Measurements from ENCODE around the gene CALHM2.

Gene CALHM2

GRCh38 chr10:103476046-103476768 is 24.0 kb upstream of the CALHM2 start:
- DNase-seq (ENCODE audit: low spot score) = no peak

- DNase-seq (ENCODE audit: low spot score) = no peak
Observed at GRCh38 chr10:103475437-103475836, 23.3 kb upstream of the CALHM2 start.

GRCh38 chr10:103474077-103474476 is 21.9 kb upstream of the CALHM2 start:
- no peak for DNase-seq (ENCODE audit: low spot score)

- DNase-seq (ENCODE audit: low spot score) = no peak
Observed at GRCh38 chr10:103473261-103473671, 21.1 kb upstream of the CALHM2 start.

GRCh38 chr10:103472005-103472404 is 19.8 kb upstream of the CALHM2 start:
- DNase-seq (ENCODE audit: low spot score) = no peak

GRCh38 chr10:103470761-103471653 is 18.8 kb upstream of the CALHM2 start:
- DNase-seq (ENCODE audit: low spot score) = peak; percentile 85

- no peak for DNase-seq (ENCODE audit: low spot score)
Observed at GRCh38 chr10:103469201-103469600, 17.0 kb upstream of the CALHM2 start.

GRCh38 chr10:103467406-103467805 is 15.2 kb upstream of the CALHM2 start:
- DNase-seq (ENCODE audit: low spot score) = no peak

- no peak for DNase-seq (ENCODE audit: low spot score)
Observed at GRCh38 chr10:103466734-103467133, 14.6 kb upstream of the CALHM2 start.

GRCh38 chr10:103465411-103466179 is 13.4 kb upstream of the CALHM2 start:
- no peak for DNase-seq (ENCODE audit: low spot score)

- DNase-seq (ENCODE audit: low spot score) = no peak
Observed at GRCh38 chr10:103463499-103463898, 11.3 kb upstream of the CALHM2 start.

GRCh38 chr10:103459615-103460014 is 7.4 kb upstream of the CALHM2 start:
- no peak for DNase-seq (ENCODE audit: low spot score)

GRCh38 chr10:103458720-103459119 is 6.5 kb upstream of the CALHM2 start, which contains the start of gene CALHM1:
CALHM1 (minus strand) TSS chr10:103458900; CDS start chr10:103458751, 149 bp downstream.
- no peak for DNase-seq (ENCODE audit: low spot score)

- DNase-seq (ENCODE audit: low spot score) = no peak
Observed at GRCh38 chr10:103457896-103458583, 5.9 kb upstream of the CALHM2 start.

- DNase-seq (ENCODE audit: low spot score) = no peak
Observed at GRCh38 chr10:103457176-103457712, 5.1 kb upstream of the CALHM2 start.

- no peak for DNase-seq (ENCODE audit: low spot score)
Observed at GRCh38 chr10:103456074-103456660, 4.0 kb upstream of the CALHM2 start.

GRCh38 chr10:103455235-103455634 is 3.1 kb upstream of the CALHM2 start:
- DNase-seq (ENCODE audit: low spot score) = no peak

GRCh38 chr10:103454026-103454425 is 1.9 kb upstream of the CALHM2 start:
- no peak for DNase-seq (ENCODE audit: low spot score)

- DNase-seq (ENCODE audit: low spot score) = no peak
Observed at GRCh38 chr10:103452506-103453230, 498 bp upstream of the CALHM2 start.

- peak; percentile 57 for DNase-seq (ENCODE audit: low spot score)
Observed at GRCh38 chr10:103451091-103451813, 918 bp downstream of the CALHM2 start.
